ENCODE results near the gene NFASC. TPM values are rescaled to one million over a fixed set of nuclear protein-coding genes. Genes with fewer than 3 reads are reported as not detected.
A peak's percentile ranks its signal among the peaks of the same experiment; 100 is the strongest.

NFASC gene
- total and polyA plus RNA-seq, 9 of the 15 experiments (the other 6 are each of a cell fraction or from before 2014, with no cell fraction given), result 0.03 to 0.16 (median 0.06) TPM; not detected in 6

GRCh38 chr1:204958317-204959307 lies 88.0 kb downstream of the NFASC start:
- no peaks in the 10 kb centered on the region for H3K9me1 ChIP-seq (ENCODE audit: control insufficient read depth, insufficient read depth, low read length)
- BruUV-seq (replicated peaks), result no TSS peak
- in situ Hi-C loops (cut with MboI), result no loop called here
- no peaks in the 10 kb centered on the region for H3K9me3 ChIP-seq (replicated peaks; ENCODE audit: control insufficient read depth, insufficient read depth, low read depth, low read length)
- H3K4me1 ChIP-seq (replicated peaks in 1 of 2; ENCODE audit: control insufficient read depth in 2 of 2, insufficient read depth in 2 of 2, low read length in 2 of 2), result peaks cover 0 to 11% of the 10 kb centered on the region in 2 experiments; a peak in 3 of 5 replicates
- no peak overlapping the region for H3K9ac ChIP-seq (ENCODE audit: insufficient read depth in 1 of 2, low read depth in 2 of 2, low read length in 2 of 2)
- no peak overlapping the region for H3K4me2 ChIP-seq (ENCODE audit: insufficient read depth, low read length)
- intact Hi-C loops (cut with micrococcal nuclease), result no loop called here
- no peak for ATAC-seq
- no peak for DNase-seq (ENCODE audit: extremely low read depth in 1 of 4, low spot score in 3 of 4)
- no peak overlapping the region for H2AFZ ChIP-seq (ENCODE audit: low read depth, low read length)
- H3K4me3 ChIP-seq, result no peak overlapping the region
- 13% methylated on average over 11 of the region's 11 CpGs for WGBS (ENCODE audit: insufficient coverage, low coverage, missing lambda C conversion rate)
- no peak for FAIRE-seq
- H4K20me1 ChIP-seq (replicated peaks; ENCODE audit: control insufficient read depth, insufficient read depth, low read length), result no peaks in the 10 kb centered on the region
- H3K27me3 ChIP-seq (ENCODE audit: control insufficient read depth in 2 of 2, insufficient read depth in 2 of 2, low read length in 2 of 2), result peaks cover 12 to 48% of the 10 kb centered on the region in 2 experiments; a peak in 4 of 5 replicates
- TF ChIP-seq ZFP36 (IDR thresholded peaks at IDR 0.05; ENCODE audit: low read depth, low read length, partially characterized antibody) (peak; percentile 23), ZNF766 (CRISPR knock-in tag; conservative IDR thresholded peaks at IDR 0.05) (0 out of 2 replicates have a peak, but pooled peaks have one; percentile 44), ZBTB43 (CRISPR knock-in tag; IDR thresholded peaks at IDR 0.05) (no peak), ZNF347 (CRISPR knock-in tag; IDR thresholded peaks at IDR 0.05; ENCODE audit: low read depth) (no peak), ZNF512 (tag; IDR thresholded peaks at IDR 0.05) (peak; percentile 96)
- H3K27ac ChIP-seq (ENCODE audit: extremely low read depth, low read depth, low read length), result no peak overlapping the region
- no peaks in the 10 kb centered on the region for H3K36me3 ChIP-seq (ENCODE audit: control insufficient read depth, insufficient read depth, low read length)
- H3K79me2 ChIP-seq (ENCODE audit: control insufficient read depth, insufficient read depth, low read length), result no peaks in the 10 kb centered on the region
- ChIA-PET CTCF (ENCODE audit: low intra/inter-chr PET ratio) (interaction anchor here (0.6 to 0.7 kb wide), 2 partner anchors 78 to 129 kb away, joined by 3 read pairs; no protein-coding TSS in a partner anchor), POLR2A (interaction anchor here (0.8 to 2.3 kb wide), 2 partner anchors 10 kb away, joined by 3 to 7 read pairs; no protein-coding TSS in a partner anchor)

Data from K562 (cell line).